NCI-H1436 treated with DMSO at 0.1 percent for 48 hours (cell line): Measurements from ENCODE around the gene AGXT2.
"Not testable (repeated sequence)": the region's sequence is repeated elsewhere in the genome, so short reads cannot be mapped to it uniquely, and the experiment has no call there.

Experiments used
- DNase-seq: peaks from one replicate; lab custom pipeline; 2025; lab: John Stamatoyannopoulos, UW

AGXT2 gene

GRCh38 chr5:35012796-35013195, 35.0 kb downstream of the AGXT2 start:
- DNase-seq: no peak

GRCh38 chr5:35012365-35012764, 35.4 kb downstream of the AGXT2 start:
- no peak for DNase-seq

GRCh38 chr5:35010676-35011075, 37.1 kb downstream of the AGXT2 start:
- DNase-seq: no peak

- DNase-seq: no peak
These were observed 38.1 kb downstream of the AGXT2 start for GRCh38 chr5:35009657-35010056.

GRCh38 chr5:35009019-35009418, 38.7 kb downstream of the AGXT2 start:
- no peak for DNase-seq

- DNase-seq: no peak
These were observed 43.0 kb downstream of the AGXT2 start for GRCh38 chr5:35004771-35005170.

- no peak for DNase-seq
These were observed 43.5 kb downstream of the AGXT2 start for GRCh38 chr5:35004200-35004599.

GRCh38 chr5:35003018-35003957, 44.5 kb downstream of the AGXT2 start:
- no peak for DNase-seq

- DNase-seq: no peak
These were observed 45.3 kb downstream of the AGXT2 start for GRCh38 chr5:35002459-35002858.

- no peak for DNase-seq
These were observed 45.9 kb downstream of the AGXT2 start for GRCh38 chr5:35001842-35002241.

- no peak for DNase-seq
These were observed 49.5 kb downstream of the AGXT2 start for GRCh38 chr5:34998058-34998789.

GRCh38 chr5:34996261-34996660, 51.5 kb downstream of the AGXT2 start:
- DNase-seq: no peak

- DNase-seq: no peak
These were observed 53.8 kb downstream of the AGXT2 start for GRCh38 chr5:34993951-34994350.

- DNase-seq: no peak
These were observed 56.1 kb downstream of the AGXT2 start for GRCh38 chr5:34991486-34992238.

- no peak for DNase-seq
These were observed 60.8 kb downstream of the AGXT2 start for GRCh38 chr5:34986965-34987364.

GRCh38 chr5:34982823-34983222, 64.9 kb downstream of the AGXT2 start:
- DNase-seq: no peak

GRCh38 chr5:34978681-34979080, 69.1 kb downstream of the AGXT2 start:
- DNase-seq: no peak

- DNase-seq: no peak
These were observed 69.7 kb downstream of the AGXT2 start for GRCh38 chr5:34977934-34978613.

GRCh38 chr5:34976347-34976746, 71.4 kb downstream of the AGXT2 start:
- DNase-seq: no peak

- DNase-seq: not testable (repeated sequence)
These were observed 76.1 kb downstream of the AGXT2 start for GRCh38 chr5:34971655-34972054.

GRCh38 chr5:34970552-34970951, 77.2 kb downstream of the AGXT2 start:
- no peak for DNase-seq

GRCh38 chr5:34968258-34968657, 79.5 kb downstream of the AGXT2 start:
- DNase-seq: no peak
